ENCODE data around the gene LCN15.

- TF ChIP-seq CTCF (IDR thresholded peaks at IDR 0.05) = no peak
- no peak for TF ChIP-seq POLR2A (IDR thresholded peaks at IDR 0.05)
Measured at GRCh38 chr9:136806067-136806466, 41.7 kb upstream of the LCN15 start.
